Mammary epithelial cell (primary cell): Measurements from ENCODE around the gene VSTM2A.

ENCODE experiments used
- CTCF ChIP-seq, 2 donors: IDR thresholded peaks in 1 of 2; conservative IDR thresholded peaks in 1 of 2; 2 replicates each; pipeline ENCODE4 v1.5.1; 2011 to 2012; ENCODE audit warnings: inconsistent platforms in 2 of 2, low read length in 2 of 2, mild to moderate bottlenecking in 2 of 2, control low read depth in 1 of 2, low read depth in 1 of 2; ENCODE audit not compliant: insufficient read depth in 1 of 2; ENCODE audit errors: extremely low read depth in 1 of 2
- EZH2 ChIP-seq: IDR thresholded peaks from 2 replicates; pipeline ENCODE4 v1.6.1; 2012; ENCODE audit warnings: low read length, inconsistent platforms, borderline replicate concordance

GRCh38 chr7:54538122-54538521 lies 4.1 kb upstream of the VSTM2A start:
- TF ChIP-seq CTCF (conservative IDR thresholded peaks at IDR 0.05 in 1 of 2, IDR thresholded peaks at IDR 0.05 in 1 of 2; ENCODE audit: extremely low read depth in 1 of 2, insufficient read depth in 1 of 2, low read depth in 1 of 2, low read length in 2 of 2) = no peak
- TF ChIP-seq EZH2 = no peak
